ENCODE results near the gene CENPP. TPM values are rescaled to one million over a fixed set of nuclear protein-coding genes. Genes with fewer than 3 reads are reported as not detected.

Gene CENPP
- total and polyA plus RNA-seq, 8 donors, result 0.46 to 2.7 (median 1.9) TPM

DNA sequence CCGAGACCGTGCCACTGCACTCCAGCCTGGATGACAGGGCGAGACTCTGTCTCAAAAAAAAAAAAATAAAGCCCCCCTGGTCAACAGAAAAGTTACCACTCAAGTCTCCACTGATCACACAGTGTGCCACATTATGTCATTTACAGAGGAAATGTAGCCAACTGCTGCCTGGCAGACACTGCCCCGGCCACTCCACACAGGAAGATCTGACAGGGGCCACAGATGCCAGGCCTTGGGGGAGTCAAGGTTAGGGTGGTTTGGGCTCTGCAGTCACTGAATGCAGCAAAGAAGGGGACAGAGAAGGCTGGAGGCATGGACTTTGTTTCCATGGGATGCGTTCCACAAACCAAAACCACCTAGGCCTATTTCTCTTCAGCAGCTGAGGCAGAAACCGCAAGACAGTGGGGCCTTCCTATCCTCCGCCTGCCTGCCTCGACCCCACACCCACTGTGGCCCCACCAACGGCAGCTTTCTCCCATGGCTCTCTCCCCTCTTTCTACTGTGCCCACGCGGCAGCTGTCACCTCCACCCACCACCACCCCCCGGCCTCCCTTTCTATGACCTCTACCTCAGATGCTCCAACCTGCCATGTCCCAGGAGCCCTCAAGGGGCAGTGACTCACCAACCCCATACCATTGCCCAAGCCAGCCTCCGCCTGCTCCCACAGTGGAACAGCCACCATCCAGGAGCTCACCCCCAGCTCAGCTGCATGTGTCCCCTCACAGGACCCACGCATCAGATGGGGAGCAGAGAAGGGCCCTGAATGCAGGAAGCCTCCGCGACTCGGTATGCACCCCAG is 331.7 kb downstream of the CENPP start:
- H3K4me1 ChIP-seq, result no peaks in the 10 kb centered on the region
- H3K27me3 ChIP-seq, result no peaks in the 10 kb centered on the region
- H3K4me3 ChIP-seq, result no peak overlapping the region
- intact Hi-C loops (cut with DNase I), result no loop called here
- no peaks in the 10 kb centered on the region for H3K9me3 ChIP-seq
- DNase-seq, result peak in 1 of 6 donors; percentile 32
- TF ChIP-seq, protein P1, sequence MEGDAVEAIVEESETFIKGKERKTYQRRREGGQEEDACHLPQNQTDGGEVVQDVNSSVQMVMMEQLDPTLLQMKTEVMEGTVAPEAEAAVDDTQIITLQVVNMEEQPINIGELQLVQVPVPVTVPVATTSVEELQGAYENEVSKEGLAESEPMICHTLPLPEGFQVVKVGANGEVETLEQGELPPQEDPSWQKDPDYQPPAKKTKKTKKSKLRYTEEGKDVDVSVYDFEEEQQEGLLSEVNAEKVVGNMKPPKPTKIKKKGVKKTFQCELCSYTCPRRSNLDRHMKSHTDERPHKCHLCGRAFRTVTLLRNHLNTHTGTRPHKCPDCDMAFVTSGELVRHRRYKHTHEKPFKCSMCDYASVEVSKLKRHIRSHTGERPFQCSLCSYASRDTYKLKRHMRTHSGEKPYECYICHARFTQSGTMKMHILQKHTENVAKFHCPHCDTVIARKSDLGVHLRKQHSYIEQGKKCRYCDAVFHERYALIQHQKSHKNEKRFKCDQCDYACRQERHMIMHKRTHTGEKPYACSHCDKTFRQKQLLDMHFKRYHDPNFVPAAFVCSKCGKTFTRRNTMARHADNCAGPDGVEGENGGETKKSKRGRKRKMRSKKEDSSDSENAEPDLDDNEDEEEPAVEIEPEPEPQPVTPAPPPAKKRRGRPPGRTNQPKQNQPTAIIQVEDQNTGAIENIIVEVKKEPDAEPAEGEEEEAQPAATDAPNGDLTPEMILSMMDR (IDR thresholded peaks at IDR 0.05), result no peak
- H3K36me3 ChIP-seq, result no peaks in the 10 kb centered on the region
- H3K27ac ChIP-seq, result no peak overlapping the region
- no peak for ATAC-seq
- no peak for FAIRE-seq
- WGBS, 2 donors, result 92 to 95% methylated on average over 16 to 17 of the region's 17 CpGs

DNA sequence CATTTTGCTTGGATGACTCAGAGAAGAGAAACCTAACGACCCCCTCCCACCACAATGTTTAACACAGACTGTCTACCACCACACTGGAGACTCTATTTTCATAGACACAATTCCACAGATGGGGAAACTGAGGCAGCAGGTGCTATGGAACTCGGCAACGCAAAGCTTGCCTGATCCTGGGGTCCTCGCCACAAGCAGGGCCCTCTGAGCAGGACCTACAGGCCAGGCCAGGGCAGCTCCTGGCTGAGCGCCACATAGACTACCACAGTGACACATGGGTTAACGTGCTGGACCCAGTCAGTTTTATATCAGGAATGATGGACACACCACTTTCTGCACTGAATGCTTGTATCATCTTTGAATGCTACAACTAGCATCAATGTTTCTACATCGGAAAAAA is 332.4 kb downstream of the CENPP start:
- ATAC-seq (no peak), DNase-seq (peak in 1 of 6 donors; percentile 29), FAIRE-seq (no peak)
- Histone ChIP-seq H3K9me3 (no peaks in the 10 kb centered on the region), H3K4me1 (no peaks in the 10 kb centered on the region), H3K36me3 (no peaks in the 10 kb centered on the region), H3K4me3 (no peak overlapping the region), H3K27me3 (no peaks in the 10 kb centered on the region), H3K27ac (no peak overlapping the region)
- intact Hi-C loops (cut with DNase I), result no loop called here
- TF ChIP-seq, protein P1 (IDR thresholded peaks at IDR 0.05), result no peak
- WGBS, 2 donors, result 90 to 92% methylated on average over 7 of the region's 7 CpGs

DNA sequence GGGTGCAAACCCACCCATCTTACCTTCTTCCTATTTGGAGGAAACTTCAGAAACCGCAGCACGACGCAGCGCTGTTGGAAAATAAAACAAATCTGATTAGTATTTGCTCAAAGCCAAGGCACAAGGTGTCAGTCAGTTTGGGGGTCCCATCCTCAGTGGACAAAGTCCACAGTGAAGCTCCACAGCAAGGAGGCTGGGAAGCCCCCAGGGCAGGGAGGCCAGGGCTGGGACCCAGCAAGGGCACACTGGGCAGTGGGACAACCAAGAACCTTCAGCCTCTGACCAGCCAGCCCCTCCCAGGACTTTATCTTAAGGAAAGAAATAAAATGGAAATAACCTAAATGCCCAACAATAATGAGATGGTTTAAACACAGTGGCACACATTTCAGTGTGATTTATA is 332.9 kb downstream of the CENPP start:
- Histone ChIP-seq H3K4me3 (no peak overlapping the region), H3K27ac (no peak overlapping the region), H3K36me3 (no peaks in the 10 kb centered on the region), H3K9me3 (no peaks in the 10 kb centered on the region), H3K27me3 (no peaks in the 10 kb centered on the region), H3K4me1 (no peaks in the 10 kb centered on the region)
- intact Hi-C loops (cut with DNase I), result no loop called here
- peak in 1 of 6 donors; percentile 8 for DNase-seq
- TF ChIP-seq, protein P1 (IDR thresholded peaks at IDR 0.05), result no peak
- FAIRE-seq, result no peak
- ATAC-seq, result no peak
- 93 to 98% methylated on average over 4 of the region's 4 CpGs for WGBS, 2 donors

DNA sequence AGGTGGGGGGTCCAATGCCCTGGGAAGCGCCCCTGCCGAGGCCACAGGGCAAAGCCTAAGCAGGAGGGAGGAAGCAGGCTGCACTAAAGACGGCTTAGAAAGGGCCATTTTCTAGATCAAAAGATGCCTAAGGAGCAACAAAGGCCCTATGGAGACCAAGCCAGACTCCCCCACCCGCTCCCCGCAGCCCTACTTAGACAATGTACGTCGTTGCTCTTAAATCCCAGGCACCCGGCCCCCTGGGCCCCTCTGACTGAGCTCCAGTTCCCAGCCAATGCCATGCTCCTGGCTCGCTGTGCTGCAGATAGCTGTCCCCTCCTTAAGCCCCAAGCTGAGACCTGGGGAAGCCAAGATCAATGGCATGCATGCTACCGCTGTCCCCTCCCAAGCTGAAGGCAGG is 333.8 kb downstream of the CENPP start:
- no peaks in the 10 kb centered on the region for H3K9me3 ChIP-seq
- intact Hi-C loops (cut with DNase I), result no loop called here
- no peak overlapping the region for H3K27ac ChIP-seq
- TF ChIP-seq, protein P1 (IDR thresholded peaks at IDR 0.05), result no peak
- no peaks in the 10 kb centered on the region for H3K4me1 ChIP-seq
- no peaks in the 10 kb centered on the region for H3K27me3 ChIP-seq
- FAIRE-seq (no peak), DNase-seq (peak in 1 of 6 donors; percentile 29), ATAC-seq (no peak)
- no peak overlapping the region for H3K4me3 ChIP-seq
- no peaks in the 10 kb centered on the region for H3K36me3 ChIP-seq
- 86 to 88% methylated on average over 10 of the region's 10 CpGs for WGBS, 2 donors

DNA sequence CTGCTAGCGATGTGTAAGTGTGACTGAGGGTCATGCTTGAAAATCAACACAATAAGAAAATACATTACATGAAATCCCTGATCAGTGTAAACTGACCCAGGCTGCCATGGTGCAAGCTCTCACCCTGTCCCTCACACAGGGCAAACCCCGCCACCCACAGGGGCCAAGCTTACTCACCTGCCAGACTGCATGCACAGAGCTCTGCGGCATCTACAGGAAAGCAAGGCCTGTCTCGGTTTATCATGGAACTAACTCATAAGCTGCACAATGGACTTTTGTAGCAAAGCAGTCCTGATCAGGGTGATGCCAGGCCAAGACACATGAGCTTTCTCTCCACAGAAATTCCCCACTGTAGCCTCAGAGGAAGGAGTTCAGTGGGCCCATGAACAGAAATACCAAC is 334.5 kb downstream of the CENPP start:
- Histone ChIP-seq H3K27ac (no peak overlapping the region), H3K27me3 (no peaks in the 10 kb centered on the region), H3K4me3 (no peak overlapping the region), H3K4me1 (no peaks in the 10 kb centered on the region), H3K9me3 (no peaks in the 10 kb centered on the region), H3K36me3 (no peaks in the 10 kb centered on the region)
- 84% methylated on average over 4 of the region's 4 CpGs for WGBS, 2 donors
- TF ChIP-seq, protein P1 (IDR thresholded peaks at IDR 0.05), result no peak
- ATAC-seq, result no peak
- no peak for FAIRE-seq
- DNase-seq, result peak in 1 of 6 donors; percentile 32
- intact Hi-C loops (cut with DNase I), result no loop called here
